A673 (cell line): ENCODE data around the gene CRADD.

ENCODE experiments used
- CTCF ChIP-seq: fragments of 300-800, 200-600 bp; sonication (generic); conservative IDR thresholded peaks from 2 replicates; pipeline ENCODE4 v1.5.1; 2017; ENCODE audit warnings: low read depth, mild to moderate bottlenecking, antibody characterized with exemption, low read length, moderate library complexity, mixed read lengths
- EZH2 ChIP-seq: fragments of 200-600 bp; sonication (generic); IDR thresholded peaks from 2 replicates; pipeline ENCODE4 v1.6.1; 2017; ENCODE audit warnings: borderline replicate concordance, low read depth, mild to moderate bottlenecking, mixed read lengths, antibody characterized with exemption, low read length; ENCODE audit not compliant: poor library complexity, severe bottlenecking

GRCh38 chr12:93819050-93819491 is 141.9 kb downstream of the CRADD start:
- TF ChIP-seq CTCF, result no peak
- no peak for TF ChIP-seq EZH2
